HG02642 (cell line): Measurements from ENCODE around the gene IGF2BP2.
"Not testable (repeated sequence)": the region's sequence is repeated elsewhere in the genome, so short reads cannot be mapped to it uniquely, and the experiment has no call there.

Source experiments
- ATAC-seq: cut with Tn5 transposase; IDR thresholded peaks from one replicate; pipeline ENCODE4 v1.9.1; 2021; ENCODE audit warnings: mild to moderate bottlenecking; ENCODE audit not compliant: unreplicated experiment, poor library complexity

The IGF2BP2 gene

GRCh38 chr3:185717121-185717520, 107.7 kb downstream of the IGF2BP2 start:
- ATAC-seq: no peak

- ATAC-seq: no peak
Observed at GRCh38 chr3:185716436-185717108, 108.3 kb downstream of the IGF2BP2 start.

GRCh38 chr3:185715091-185715490, 109.8 kb downstream of the IGF2BP2 start:
- no peak for ATAC-seq

- ATAC-seq: no peak
Observed at GRCh38 chr3:185714085-185714484, 110.8 kb downstream of the IGF2BP2 start.

- ATAC-seq: no peak
Observed at GRCh38 chr3:185713015-185713414, 111.8 kb downstream of the IGF2BP2 start.

- no peak for ATAC-seq
Observed at GRCh38 chr3:185712337-185712736, 112.5 kb downstream of the IGF2BP2 start.

GRCh38 chr3:185711255-185711870, 113.5 kb downstream of the IGF2BP2 start:
- ATAC-seq: no peak

- no peak for ATAC-seq
Observed at GRCh38 chr3:185709251-185709955, 115.4 kb downstream of the IGF2BP2 start.

- no peak for ATAC-seq
Observed at GRCh38 chr3:185708392-185708791, 116.5 kb downstream of the IGF2BP2 start.

GRCh38 chr3:185705498-185705897, 119.3 kb downstream of the IGF2BP2 start:
- no peak for ATAC-seq

GRCh38 chr3:185702262-185703225, 122.3 kb downstream of the IGF2BP2 start:
- no peak for ATAC-seq

- no peak for ATAC-seq
Observed at GRCh38 chr3:185701611-185702261, 123.1 kb downstream of the IGF2BP2 start.

- no peak for ATAC-seq
Observed at GRCh38 chr3:185699927-185700326, 124.9 kb downstream of the IGF2BP2 start.

- not testable (repeated sequence) for ATAC-seq
Observed at GRCh38 chr3:185697228-185697627, 127.6 kb downstream of the IGF2BP2 start.

GRCh38 chr3:185696039-185696438, 128.8 kb downstream of the IGF2BP2 start:
- no peak for ATAC-seq

- no peak for ATAC-seq
Observed at GRCh38 chr3:185693985-185694653, 130.7 kb downstream of the IGF2BP2 start.

- no peak for ATAC-seq
Observed at GRCh38 chr3:185691622-185692021, 133.2 kb downstream of the IGF2BP2 start.

GRCh38 chr3:185687271-185687878, 137.5 kb downstream of the IGF2BP2 start:
- ATAC-seq: no peak
